Putamen (tissue), 1 donor: ENCODE data around the gene THUMPD1.
A peak's percentile ranks its signal among the peaks of the same experiment; 100 is the strongest.
"Not testable (repeated sequence)": the region's sequence is repeated elsewhere in the genome, so short reads cannot be mapped to it uniquely, and the experiment has no call there.

ENCODE experiments used
- DNase-seq: peaks from one replicate; pipeline ENCODE4 v3.0.0-alpha.2; 2016; ENCODE audit warnings: low spot score

Gene THUMPD1

GRCh38 chr16:20741554-20742285, at the start of gene THUMPD1:
THUMPD1 (minus strand) TSS chr16:20741818; CDS start chr16:20741739, 79 bp downstream.
- peak; percentile 94 for DNase-seq

- DNase-seq, result no peak
Observed at GRCh38 chr16:20789130-20789529, 47.5 kb upstream of the THUMPD1 start.

GRCh38 chr16:20784204-20784603, 42.6 kb upstream of the THUMPD1 start:
- no peak for DNase-seq

GRCh38 chr16:20782470-20782869, 40.9 kb upstream of the THUMPD1 start:
- no peak for DNase-seq

- DNase-seq, result no peak
Observed at GRCh38 chr16:20781697-20782096, 40.1 kb upstream of the THUMPD1 start.

GRCh38 chr16:20774703-20775362, 33.2 kb upstream of the THUMPD1 start:
- DNase-seq, result no peak

GRCh38 chr16:20773679-20774078, 32.1 kb upstream of the THUMPD1 start:
- DNase-seq, result no peak

GRCh38 chr16:20768818-20769217, 27.2 kb upstream of the THUMPD1 start:
- DNase-seq, result no peak

- DNase-seq, result no peak
Observed at GRCh38 chr16:20768121-20768520, 26.5 kb upstream of the THUMPD1 start.

- no peak for DNase-seq
Observed at GRCh38 chr16:20767577-20767976, 26.0 kb upstream of the THUMPD1 start.

GRCh38 chr16:20766294-20766693, 24.7 kb upstream of the THUMPD1 start:
- DNase-seq, result no peak

GRCh38 chr16:20765732-20766131, 24.1 kb upstream of the THUMPD1 start:
- DNase-seq, result no peak

GRCh38 chr16:20764448-20764847, 22.8 kb upstream of the THUMPD1 start:
- not testable (repeated sequence) for DNase-seq

- DNase-seq, result no peak
Observed at GRCh38 chr16:20763461-20764232, 22.0 kb upstream of the THUMPD1 start, which contains the start of gene ACSM3. ACSM3 (plus strand) TSS chr16:20764014; CDS start chr16:20770035, 6,021 bp downstream.

GRCh38 chr16:20762404-20763123, 20.9 kb upstream of the THUMPD1 start:
- DNase-seq, result no peak

- no peak for DNase-seq
Observed at GRCh38 chr16:20761175-20761574, 19.6 kb upstream of the THUMPD1 start.

GRCh38 chr16:20760346-20760745, 18.7 kb upstream of the THUMPD1 start:
- no peak for DNase-seq

GRCh38 chr16:20755799-20756198, 14.2 kb upstream of the THUMPD1 start:
- DNase-seq, result not testable (repeated sequence)

GRCh38 chr16:20755238-20755637, 13.6 kb upstream of the THUMPD1 start:
- DNase-seq, result no peak

GRCh38 chr16:20753727-20754126, 12.1 kb upstream of the THUMPD1 start:
- no peak for DNase-seq

- no peak for DNase-seq
Observed at GRCh38 chr16:20750558-20750957, 8.9 kb upstream of the THUMPD1 start.

- no peak for DNase-seq
Observed at GRCh38 chr16:20749474-20749873, 7.9 kb upstream of the THUMPD1 start.
